Sigmoid colon (tissue), 7 donors: ENCODE measurements around the gene EDN3. TPM values are rescaled to one million over a fixed set of nuclear protein-coding genes. Genes with fewer than 3 reads are reported as not detected.

ENCODE experiments used
- DNase-seq: peaks from one replicate; pipeline ENCODE4 v3.0.0-alpha.2; 2019
- H3K27ac ChIP-seq, 4 donors: fragments of 200-600 bp; sonication (generic); one replicate each; pipeline ENCODE4 v1.5.1; 2016 to 2019; ENCODE audit warnings: mild to moderate bottlenecking in 1 of 4
- H3K27me3 ChIP-seq, 3 donors: fragments of 200-600 bp; sonication (generic); one replicate each; pipeline ENCODE4 v1.5.1; 2019; ENCODE audit warnings: mild to moderate bottlenecking in 1 of 3
- H3K36me3 ChIP-seq, 4 donors: fragments of 200-600 bp; sonication (generic); one replicate each; pipeline ENCODE4 v1.5.1; 2016 to 2019
- H3K4me1 ChIP-seq, 4 donors: fragments of 200-600 bp; sonication (generic); one replicate each; pipeline ENCODE4 v1.5.1; 2017 to 2019
- H3K4me3 ChIP-seq, 4 donors: fragments of 200-600 bp; sonication (generic); one replicate each; pipeline ENCODE4 v1.5.1; 2017 to 2019; ENCODE audit warnings: mild to moderate bottlenecking in 2 of 4, moderate library complexity in 1 of 4
- H3K9me3 ChIP-seq, 4 donors: fragments of 200-600 bp in 3 of 4; sonication (generic) in 3 of 4; one replicate each; pipeline versions ENCODE4 v1.5.1 to v1.6.1; 2013 to 2019
- EP300 ChIP-seq, 4 donors: sonication (generic); formaldehyde crosslinking; IDR thresholded peaks; one replicate each; pipeline ENCODE4 v1.6.1; 2017; ENCODE audit warnings: antibody characterized with exemption in 4 of 4
- POLR2A ChIP-seq, 2 donors: fragments of 450-650 bp; IDR thresholded peaks; one replicate each; pipeline ENCODE4 v1.6.1; 2016; ENCODE audit warnings: antibody characterized with exemption in 2 of 2, mild to moderate bottlenecking in 2 of 2, moderate library complexity in 2 of 2
- POLR2AphosphoS5 ChIP-seq, 4 donors: sonication (generic); formaldehyde crosslinking; IDR thresholded peaks; one replicate each; pipeline ENCODE4 v1.6.1; 2017; ENCODE audit warnings: antibody characterized with exemption in 4 of 4
- WGBS, 2 donors: extraction: QIAGEN DNeasy Blood & Tissue Kit; methylation state at CpG; one replicate each; pipeline ENCODE4 v1.1.7; 2013; 5-methylcytosine and 5-hydroxymethylcytosine counted together
- intact Hi-C: fragments of 100-400 bp; cut with DNase I; formaldehyde crosslinking; loops from one replicate; pipeline ENCODE4 v1.15.1; 2023
- polyA plus RNA-seq, 3 donors: library from polyadenylated mRNA; stranded (reverse); fragments of 200-250 nt; gene quantifications; one replicate each; pipeline ENCODE4 v1.2.3, GENCODE V29; 2013
- total RNA-seq, 4 donors: library from RNA; depleted of rRNA; stranded (reverse); fragments of >200 nt; gene quantifications; one replicate each; pipeline ENCODE4 v1.1.0, GENCODE V29; 2016
- TF ChIP-seq, protein P1 (sequence below), 4 experiments: fragments of 450-650 bp in 3 of 4; fragments of 200-600 bp in 1 of 4; IDR thresholded peaks; one replicate each; pipeline ENCODE4 v1.5.1; 2016 to 2019; ENCODE audit warnings: antibody characterized with exemption in 4 of 4, mild to moderate bottlenecking in 3 of 4, moderate library complexity in 2 of 4
- donor health status: healthy with polysubstance abuse.
- donor health status: Bipolar disorder and iron deficiency.
- donor health status: healthy.

EDN3 gene
- total and polyA plus RNA-seq, 7 donors: 0.27 to 28.8 (median 1.8) TPM

GRCh38 chr20:59328071-59328470, 27.7 kb downstream of the EDN3 start:
- DNase-seq: no peak
- intact Hi-C loops: no loop called here
- Histone ChIP-seq H3K4me1 (no peaks in the 10 kb centered on the region), H3K27me3 (peaks cover 0 to 9% (median 0%) of the 10 kb centered on the region in 3 donors), H3K9me3 (no peaks in the 10 kb centered on the region), H3K27ac (no peak overlapping the region), H3K4me3 (no peak overlapping the region), H3K36me3 (no peaks in the 10 kb centered on the region)
- WGBS, 2 donors: 88 to 91% methylated on average over 4 of the region's 4 CpGs
- TF ChIP-seq EP300 (IDR thresholded peaks at IDR 0.05) (no peak), POLR2AphosphoS5 (IDR thresholded peaks at IDR 0.05) (no peak), POLR2A (IDR thresholded peaks at IDR 0.05) (no peak)
- TF ChIP-seq, protein P1, sequence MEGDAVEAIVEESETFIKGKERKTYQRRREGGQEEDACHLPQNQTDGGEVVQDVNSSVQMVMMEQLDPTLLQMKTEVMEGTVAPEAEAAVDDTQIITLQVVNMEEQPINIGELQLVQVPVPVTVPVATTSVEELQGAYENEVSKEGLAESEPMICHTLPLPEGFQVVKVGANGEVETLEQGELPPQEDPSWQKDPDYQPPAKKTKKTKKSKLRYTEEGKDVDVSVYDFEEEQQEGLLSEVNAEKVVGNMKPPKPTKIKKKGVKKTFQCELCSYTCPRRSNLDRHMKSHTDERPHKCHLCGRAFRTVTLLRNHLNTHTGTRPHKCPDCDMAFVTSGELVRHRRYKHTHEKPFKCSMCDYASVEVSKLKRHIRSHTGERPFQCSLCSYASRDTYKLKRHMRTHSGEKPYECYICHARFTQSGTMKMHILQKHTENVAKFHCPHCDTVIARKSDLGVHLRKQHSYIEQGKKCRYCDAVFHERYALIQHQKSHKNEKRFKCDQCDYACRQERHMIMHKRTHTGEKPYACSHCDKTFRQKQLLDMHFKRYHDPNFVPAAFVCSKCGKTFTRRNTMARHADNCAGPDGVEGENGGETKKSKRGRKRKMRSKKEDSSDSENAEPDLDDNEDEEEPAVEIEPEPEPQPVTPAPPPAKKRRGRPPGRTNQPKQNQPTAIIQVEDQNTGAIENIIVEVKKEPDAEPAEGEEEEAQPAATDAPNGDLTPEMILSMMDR (IDR thresholded peaks at IDR 0.05): no peak

DNA sequence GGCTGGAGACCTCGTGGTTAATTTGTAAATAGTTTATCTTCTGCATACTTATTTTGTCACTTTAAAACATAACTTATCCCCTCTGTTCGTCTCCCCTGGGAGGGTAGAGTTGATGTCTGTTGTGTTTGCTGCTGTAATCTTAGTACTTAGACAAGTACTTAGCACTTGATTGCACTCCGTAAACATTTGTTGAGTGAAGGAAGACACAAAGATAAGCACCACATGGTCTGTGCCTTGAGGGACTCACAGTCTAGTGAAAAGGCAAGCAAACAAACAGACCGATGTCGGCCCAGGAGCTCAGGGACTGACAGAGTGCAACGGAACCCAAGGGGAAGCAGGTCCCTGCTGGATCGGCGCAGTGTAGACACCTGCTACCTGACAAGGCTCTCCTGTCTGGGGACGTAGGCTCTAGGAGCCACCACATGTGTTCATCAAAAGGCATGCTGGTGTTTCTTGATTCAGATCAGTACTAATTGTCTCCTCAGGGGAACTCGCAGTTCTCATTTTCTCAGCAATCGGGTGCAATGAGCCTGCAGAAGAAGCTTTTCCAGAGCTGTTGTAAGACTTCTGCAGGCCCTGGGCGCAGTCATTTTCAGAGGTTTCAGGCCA, 31.4 kb downstream of the EDN3 start:
- intact Hi-C loops: no loop called here
- Histone ChIP-seq H3K4me3 (no peak overlapping the region), H3K36me3 (no peaks in the 10 kb centered on the region), H3K27ac (no peak overlapping the region), H3K9me3 (no peaks in the 10 kb centered on the region), H3K27me3 (peaks cover 0 to 9% (median 0%) of the 10 kb centered on the region in 3 donors), H3K4me1 (no peaks in the 10 kb centered on the region)
- 63 to 65% methylated on average over 12 of the region's 12 CpGs for WGBS, 2 donors
- no peak for DNase-seq
- no peak for TF ChIP-seq EP300 (IDR thresholded peaks at IDR 0.05)

- intact Hi-C loops: no loop called here
- Histone ChIP-seq H3K4me3 (no peak overlapping the region), H3K36me3 (no peaks in the 10 kb centered on the region), H3K9me3 (no peaks in the 10 kb centered on the region), H3K27me3 (peaks cover 0 to 9% (median 0%) of the 10 kb centered on the region in 3 donors), H3K4me1 (no peaks in the 10 kb centered on the region), H3K27ac (no peak overlapping the region)
- no peak for TF ChIP-seq EP300 (IDR thresholded peaks at IDR 0.05)
- no peak for TF ChIP-seq POLR2AphosphoS5 (IDR thresholded peaks at IDR 0.05)
- TF ChIP-seq, protein P1 (IDR thresholded peaks at IDR 0.05): no peak
- no peak for TF ChIP-seq POLR2A (IDR thresholded peaks at IDR 0.05)
- WGBS, 2 donors: 23 to 66% methylated on average over 6 of the region's 6 CpGs
- no peak for DNase-seq
These were observed 32.9 kb downstream of the EDN3 start for GRCh38 chr20:59333260-59333845.

DNA sequence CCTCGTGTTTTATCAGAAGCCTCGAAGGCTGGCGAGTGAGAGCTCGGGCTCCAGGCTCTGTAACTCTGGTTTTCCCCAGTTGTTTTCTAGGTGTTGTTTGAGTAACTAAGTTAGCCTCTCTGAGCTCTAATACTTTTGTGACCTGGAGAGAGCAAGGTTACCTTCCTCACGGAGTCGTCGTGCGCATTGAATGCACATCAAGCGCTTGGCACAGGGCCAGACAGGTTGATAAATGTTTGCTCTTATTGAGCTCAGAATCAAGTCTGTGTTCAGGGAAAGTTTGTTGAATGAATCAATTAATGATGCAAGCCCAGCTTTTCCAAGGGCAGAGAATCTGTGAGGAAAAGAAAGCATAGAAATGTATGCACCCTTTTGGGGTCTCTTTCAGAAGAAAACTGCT, 33.5 kb downstream of the EDN3 start:
- H3K9me3 ChIP-seq: no peaks in the 10 kb centered on the region
- H3K27ac ChIP-seq: no peak overlapping the region
- TF ChIP-seq, protein P1 (IDR thresholded peaks at IDR 0.05): no peak
- TF ChIP-seq POLR2A (IDR thresholded peaks at IDR 0.05) (no peak), EP300 (IDR thresholded peaks at IDR 0.05) (no peak), POLR2AphosphoS5 (IDR thresholded peaks at IDR 0.05) (no peak)
- DNase-seq: no peak
- H3K4me3 ChIP-seq: no peak overlapping the region
- intact Hi-C loops: no loop called here
- peaks cover 0 to 4% (median 0%) of the 10 kb centered on the region in 3 donors for H3K27me3 ChIP-seq
- 19 to 68% methylated on average over 9 of the region's 9 CpGs for WGBS, 2 donors
- H3K36me3 ChIP-seq: no peaks in the 10 kb centered on the region
- H3K4me1 ChIP-seq: no peaks in the 10 kb centered on the region

- no peak for TF ChIP-seq POLR2AphosphoS5 (IDR thresholded peaks at IDR 0.05)
- no peak for TF ChIP-seq EP300 (IDR thresholded peaks at IDR 0.05)
- TF ChIP-seq, protein P1 (IDR thresholded peaks at IDR 0.05): no peak
- no peak for TF ChIP-seq POLR2A (IDR thresholded peaks at IDR 0.05)
- Histone ChIP-seq H3K27ac (no peak overlapping the region), H3K9me3 (no peaks in the 10 kb centered on the region), H3K36me3 (no peaks in the 10 kb centered on the region), H3K4me3 (no peak overlapping the region), H3K4me1 (no peaks in the 10 kb centered on the region), H3K27me3 (no peaks in the 10 kb centered on the region)
- DNase-seq: no peak
- intact Hi-C loops: no loop called here
- WGBS, 2 donors: 67 to 77% methylated on average over 7 of the region's 7 CpGs
These were observed 34.4 kb downstream of the EDN3 start for GRCh38 chr20:59334651-59335300.
